SK-N-SH (cell line): ENCODE data around the gene ZNF627.

Experiments
- CTCF ChIP-seq: fragments of 200-600 bp; sonication (generic); IDR thresholded peaks from 2 replicates; pipeline ENCODE4 v1.6.1; 2017; ENCODE audit warnings: antibody characterized with exemption, mild to moderate bottlenecking, moderate library complexity
- FOXJ3 ChIP-seq: sonication (generic); formaldehyde crosslinking; IDR thresholded peaks from 2 replicates; pipeline ENCODE4 v1.5.1; 2020; ENCODE audit warnings: mild to moderate bottlenecking, missing genetic modification reagents
- MAX ChIP-seq: IDR thresholded peaks from 2 replicates; pipeline ENCODE4 v1.4.0; 2012; ENCODE audit warnings: low read depth
- POLR2AphosphoS5 ChIP-seq: IDR thresholded peaks from 2 replicates; pipeline ENCODE4 v1.6.1; 2012; ENCODE audit warnings: low read depth, low read length
- RCOR1 ChIP-seq: fragments of 150-350 bp; IDR thresholded peaks from 2 replicates; pipeline ENCODE4 v1.6.1; 2017; ENCODE audit warnings: antibody characterized with exemption, low read length
- SMC3 ChIP-seq: IDR thresholded peaks from 2 replicates; pipeline ENCODE4 v1.6.1; 2012; ENCODE audit warnings: low read depth, low read length, improper control_type of control experiment
- TCF12 ChIP-seq: IDR thresholded peaks from 2 replicates; pipeline ENCODE4 v1.4.0; 2012

- no peak for TF ChIP-seq CTCF
- TF ChIP-seq MAX, result no peak
- TF ChIP-seq FOXJ3 (CRISPR knock-in tag), result no peak
- no peak for TF ChIP-seq TCF12
- no peak for TF ChIP-seq SMC3
- TF ChIP-seq POLR2AphosphoS5, result no peak
- no peak for TF ChIP-seq RCOR1
Measured at GRCh38 chr19:11550265-11550664, 47.0 kb upstream of the ZNF627 start.
